ENCODE measurements around the gene PDPR.
"Not testable (repeated sequence)": the region's sequence is repeated elsewhere in the genome, so short reads cannot be mapped to it uniquely, and the experiment has no call there.

- TF ChIP-seq POLR2A (IDR thresholded peaks at IDR 0.05; ENCODE audit: borderline replicate concordance, extremely low read depth, insufficient read depth, insufficient read length); CTCF (IDR thresholded peaks at IDR 0.05 in 2 of 3, conservative IDR thresholded peaks at IDR 0.05 in 1 of 3; ENCODE audit: borderline replicate concordance in 1 of 3, insufficient read depth in 1 of 3, low read depth in 2 of 3, low read length in 2 of 3); TCF7L2 (IDR thresholded peaks at IDR 0.05; ENCODE audit: borderline replicate concordance, extremely low read depth, insufficient read depth, insufficient read length); RAD21 (IDR thresholded peaks at IDR 0.05; ENCODE audit: low read depth); FOSL1 (IDR thresholded peaks at IDR 0.05; ENCODE audit: low read depth); SIN3A (IDR thresholded peaks at IDR 0.05; ENCODE audit: low read depth); EZH2 (IDR thresholded peaks at IDR 0.05): not testable (repeated sequence)
Measured at GRCh38 chr16:70204010-70204409, 89.9 kb downstream of the PDPR start.

All from HCT116 (cell line).